ENCODE measurements around the gene EEA1. TPM values are rescaled to one million over a fixed set of nuclear protein-coding genes. Genes with fewer than 3 reads are reported as not detected.
"Not testable (repeated sequence)": the region's sequence is repeated elsewhere in the genome, so short reads cannot be mapped to it uniquely, and the experiment has no call there.

The EEA1 gene
- total RNA-seq, 2 experiments from 2014 or later: 3.0 to 11.9 TPM

DNA sequence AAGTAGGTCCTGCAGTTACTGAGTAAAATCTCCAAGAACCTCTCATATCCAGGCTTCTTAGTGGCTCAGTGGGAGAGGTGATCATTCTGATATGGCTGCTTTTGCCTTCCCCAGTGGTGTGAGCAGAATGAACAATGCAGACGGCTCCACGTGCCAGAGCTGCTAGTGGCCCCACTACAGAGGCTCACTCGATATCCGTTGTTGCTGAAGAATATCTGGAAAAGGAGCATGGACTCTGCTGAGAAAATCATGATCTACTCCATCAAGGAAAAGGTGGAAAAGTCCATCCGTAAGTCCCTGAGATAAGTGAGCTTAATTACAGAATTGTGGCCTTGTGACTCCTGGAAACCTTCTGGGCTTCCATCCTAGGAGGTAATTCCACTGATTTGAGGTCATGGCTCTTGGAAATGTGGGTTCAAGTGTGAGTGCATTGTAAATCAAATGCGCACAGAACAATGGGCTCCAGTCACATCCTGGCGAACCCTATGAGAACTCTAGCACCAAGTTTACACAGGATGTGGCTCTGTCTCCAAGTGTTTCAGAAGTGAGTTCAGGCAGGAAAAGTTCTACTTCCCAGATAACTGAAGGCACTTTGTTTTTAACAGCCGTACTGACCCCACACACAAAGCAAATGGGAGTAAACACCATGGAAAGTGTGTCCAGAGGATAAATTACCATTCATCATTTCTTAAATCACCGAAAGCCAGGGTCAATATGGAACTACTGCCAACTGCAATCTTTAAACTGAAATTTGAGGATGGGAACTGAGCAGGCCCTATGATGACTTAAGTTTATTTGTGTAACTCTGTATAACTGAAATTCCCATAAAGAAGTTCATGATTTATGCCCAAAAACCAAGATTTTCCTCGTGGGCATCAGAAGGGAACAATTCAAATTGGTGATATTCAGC is 174.9 kb downstream of the EEA1 start:
- ChIA-PET POLR2A (no interaction called here), CTCF (ENCODE audit: unreplicated experiment) (no interaction called here)
- no peak overlapping the region for H2AFZ ChIP-seq (ENCODE audit: low read length)
- no peaks in the 10 kb centered on the region for H4K20me1 ChIP-seq (ENCODE audit: insufficient read depth, low read length)
- no peaks in the 10 kb centered on the region for H3K36me3 ChIP-seq (ENCODE audit: insufficient read depth, low read length)
- DNase-seq (ENCODE audit: low spot score): no peak
- no peaks in the 10 kb centered on the region for H3K4me1 ChIP-seq (ENCODE audit: insufficient read depth, low read length, poor library complexity, severe bottlenecking)
- H3K4me3 ChIP-seq (ENCODE audit: low read depth, low read length, poor library complexity, severe bottlenecking): no peak overlapping the region
- BruUV-seq (replicated peaks): no TSS peak
- no peak for TF ChIP-seq EZH2phosphoT487 (IDR thresholded peaks at IDR 0.05; ENCODE audit: borderline replicate concordance, low read depth, low read length)
- TF ChIP-seq, protein P1, sequence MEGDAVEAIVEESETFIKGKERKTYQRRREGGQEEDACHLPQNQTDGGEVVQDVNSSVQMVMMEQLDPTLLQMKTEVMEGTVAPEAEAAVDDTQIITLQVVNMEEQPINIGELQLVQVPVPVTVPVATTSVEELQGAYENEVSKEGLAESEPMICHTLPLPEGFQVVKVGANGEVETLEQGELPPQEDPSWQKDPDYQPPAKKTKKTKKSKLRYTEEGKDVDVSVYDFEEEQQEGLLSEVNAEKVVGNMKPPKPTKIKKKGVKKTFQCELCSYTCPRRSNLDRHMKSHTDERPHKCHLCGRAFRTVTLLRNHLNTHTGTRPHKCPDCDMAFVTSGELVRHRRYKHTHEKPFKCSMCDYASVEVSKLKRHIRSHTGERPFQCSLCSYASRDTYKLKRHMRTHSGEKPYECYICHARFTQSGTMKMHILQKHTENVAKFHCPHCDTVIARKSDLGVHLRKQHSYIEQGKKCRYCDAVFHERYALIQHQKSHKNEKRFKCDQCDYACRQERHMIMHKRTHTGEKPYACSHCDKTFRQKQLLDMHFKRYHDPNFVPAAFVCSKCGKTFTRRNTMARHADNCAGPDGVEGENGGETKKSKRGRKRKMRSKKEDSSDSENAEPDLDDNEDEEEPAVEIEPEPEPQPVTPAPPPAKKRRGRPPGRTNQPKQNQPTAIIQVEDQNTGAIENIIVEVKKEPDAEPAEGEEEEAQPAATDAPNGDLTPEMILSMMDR (conservative IDR thresholded peaks at IDR 0.05; ENCODE audit: low read length): no peak
- no peaks in the 10 kb centered on the region for H3K79me2 ChIP-seq (ENCODE audit: insufficient read depth, low read depth, low read length)
- no peaks in the 10 kb centered on the region for H3K9me2 ChIP-seq (ENCODE audit: insufficient read depth, low read length)
- H3K27ac ChIP-seq (ENCODE audit: low read depth, low read length, poor library complexity, severe bottlenecking): no peak overlapping the region
- H3K9me3 ChIP-seq (ENCODE audit: low read length): no peaks in the 10 kb centered on the region
- intact Hi-C loops (cut with micrococcal nuclease; ENCODE audit: unreplicated experiment): no loop called here
- no peak overlapping the region for H3K4me2 ChIP-seq (ENCODE audit: low read length)

DNA sequence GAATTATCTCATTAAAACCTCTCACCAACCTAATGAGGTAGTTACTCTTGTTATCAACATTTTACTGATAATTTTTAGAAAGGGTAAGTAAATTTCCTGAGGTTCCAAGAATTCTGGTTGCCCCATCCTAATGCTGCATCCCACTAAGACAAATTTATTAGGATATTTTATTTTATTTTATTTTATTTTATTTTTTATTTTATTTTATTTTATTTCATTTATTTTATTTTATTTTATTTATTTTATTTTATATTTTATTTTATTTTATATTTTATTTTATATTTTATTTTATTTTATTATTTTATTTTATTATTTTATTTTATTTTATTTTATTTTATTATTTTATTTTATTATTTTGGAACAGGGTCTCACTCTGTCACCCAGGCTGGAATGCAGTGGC is 179.4 kb downstream of the EEA1 start:
- H3K9me3 ChIP-seq (ENCODE audit: low read length); H4K20me1 ChIP-seq (ENCODE audit: insufficient read depth, low read length); CTCF ChIA-PET (ENCODE audit: unreplicated experiment); intact Hi-C loops (cut with micrococcal nuclease; ENCODE audit: unreplicated experiment); H3K4me2 ChIP-seq (ENCODE audit: low read length); H3K4me1 ChIP-seq (ENCODE audit: insufficient read depth, low read length, poor library complexity, severe bottlenecking); BruUV-seq (replicated peaks); POLR2A ChIA-PET; H3K79me2 ChIP-seq (ENCODE audit: insufficient read depth, low read depth, low read length); H3K27ac ChIP-seq (ENCODE audit: low read depth, low read length, poor library complexity, severe bottlenecking); H2AFZ ChIP-seq (ENCODE audit: low read length); H3K9me2 ChIP-seq (ENCODE audit: insufficient read depth, low read length); DNase-seq (ENCODE audit: low spot score); H3K4me3 ChIP-seq (ENCODE audit: low read depth, low read length, poor library complexity, severe bottlenecking); H3K36me3 ChIP-seq (ENCODE audit: insufficient read depth, low read length): not testable (repeated sequence)

DNA sequence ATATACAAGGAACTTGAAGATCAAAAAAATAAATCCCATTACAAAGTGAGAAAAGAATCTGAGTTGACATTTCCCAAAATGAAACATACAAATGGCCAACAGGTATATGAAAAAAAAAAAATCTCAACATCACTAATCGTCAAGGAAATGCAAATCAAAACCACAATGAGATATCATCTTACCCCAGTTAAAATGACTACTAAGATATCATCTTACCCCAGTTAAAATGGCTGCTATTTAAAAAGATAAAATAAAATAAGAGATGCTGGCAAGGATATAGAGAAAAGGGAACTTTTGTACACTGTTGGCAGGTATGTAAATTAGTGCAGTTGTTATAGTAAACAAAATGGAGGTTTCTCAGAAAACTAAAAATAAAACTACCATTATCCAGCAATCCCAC is 181.9 kb downstream of the EEA1 start:
- Histone ChIP-seq H3K4me3 (ENCODE audit: low read depth, low read length, poor library complexity, severe bottlenecking) (no peak overlapping the region), H3K9me2 (ENCODE audit: insufficient read depth, low read length) (no peaks in the 10 kb centered on the region), H4K20me1 (ENCODE audit: insufficient read depth, low read length) (no peaks in the 10 kb centered on the region), H3K4me1 (ENCODE audit: insufficient read depth, low read length, poor library complexity, severe bottlenecking) (no peaks in the 10 kb centered on the region), H3K4me2 (ENCODE audit: low read length) (no peak overlapping the region), H3K27ac (ENCODE audit: low read depth, low read length, poor library complexity, severe bottlenecking) (no peak overlapping the region), H3K79me2 (ENCODE audit: insufficient read depth, low read depth, low read length) (no peaks in the 10 kb centered on the region), H3K9me3 (ENCODE audit: low read length) (no peaks in the 10 kb centered on the region), H2AFZ (ENCODE audit: low read length) (no peak overlapping the region), H3K36me3 (ENCODE audit: insufficient read depth, low read length) (no peaks in the 10 kb centered on the region)
- ChIA-PET CTCF (ENCODE audit: unreplicated experiment) (no interaction called here), POLR2A (interaction anchor here (1.1 kb wide), 1 partner anchor 8 kb away, joined by 5 read pairs; no protein-coding TSS in a partner anchor)
- intact Hi-C loops (cut with micrococcal nuclease; ENCODE audit: unreplicated experiment): no loop called here
- no peak for DNase-seq (ENCODE audit: low spot score)
- no TSS peak for BruUV-seq (replicated peaks)
- no peak for TF ChIP-seq EZH2phosphoT487 (IDR thresholded peaks at IDR 0.05; ENCODE audit: borderline replicate concordance, low read depth, low read length)
- TF ChIP-seq, protein P1 (conservative IDR thresholded peaks at IDR 0.05; ENCODE audit: low read length): no peak
